ENCODE results near the gene P2RY1. TPM values are rescaled to one million over a fixed set of nuclear protein-coding genes. Genes with fewer than 3 reads are reported as not detected.
"Not testable (repeated sequence)": the region's sequence is repeated elsewhere in the genome, so short reads cannot be mapped to it uniquely, and the experiment has no call there.

The P2RY1 gene
- total and polyA plus RNA-seq, 5 donors: 1.1 to 7.6 (median 4.1) TPM

DNA sequence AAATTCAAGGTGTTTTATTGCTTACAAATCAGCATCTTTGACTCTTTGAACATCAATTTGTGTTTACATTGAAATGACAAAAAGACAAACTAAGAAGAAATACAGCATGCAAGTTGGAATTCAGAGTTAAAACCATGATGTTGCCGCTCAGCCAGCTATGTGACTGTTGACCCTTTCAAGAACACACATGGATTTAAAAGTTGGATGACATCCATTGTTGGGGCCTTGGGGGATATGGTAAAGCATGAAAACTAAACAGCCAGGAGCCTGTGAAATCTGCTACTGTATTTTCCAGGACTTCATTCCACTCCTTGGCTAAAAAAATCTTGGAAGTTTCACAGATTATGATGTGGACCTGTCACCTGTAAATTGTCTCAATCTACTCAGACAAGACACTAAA, 4.6 kb downstream of the P2RY1 start:
- DNase-seq (no peak), ATAC-seq (no peak)
- intact Hi-C loops (cut with DNase I): no loop called here
- 52% methylated on average over 1 of the region's 1 CpG for WGBS
- H3K4me3 ChIP-seq (ENCODE audit: low read length): no peak overlapping the region
- no peaks in the 10 kb centered on the region for H3K9me3 ChIP-seq (ENCODE audit: control insufficient read depth, low read length)
- no peaks in the 10 kb centered on the region for H3K4me1 ChIP-seq (ENCODE audit: control insufficient read depth, insufficient read depth, low read length)
- no peak overlapping the region for H3K27ac ChIP-seq (ENCODE audit: low read length)
- no peaks in the 10 kb centered on the region for H3K27me3 ChIP-seq (ENCODE audit: control insufficient read depth, insufficient read depth)

GRCh38 chr3:152841131-152841530, 6.2 kb downstream of the P2RY1 start:
- intact Hi-C loops (cut with DNase I): no loop called here
- no peak overlapping the region for H3K4me3 ChIP-seq (ENCODE audit: low read length)
- H3K27ac ChIP-seq (ENCODE audit: low read length): no peak overlapping the region
- no peaks in the 10 kb centered on the region for H3K9me3 ChIP-seq (ENCODE audit: control insufficient read depth, low read length)
- ATAC-seq (peak; percentile 37 to 66), DNase-seq (no peak)
- 32% methylated on average over 1 of the region's 1 CpG for WGBS
- no peaks in the 10 kb centered on the region for H3K27me3 ChIP-seq (ENCODE audit: control insufficient read depth, insufficient read depth)
- no peaks in the 10 kb centered on the region for H3K4me1 ChIP-seq (ENCODE audit: control insufficient read depth, insufficient read depth, low read length)

GRCh38 chr3:152842413-152842812, 7.5 kb downstream of the P2RY1 start:
- Histone ChIP-seq H3K4me1 (ENCODE audit: control insufficient read depth, insufficient read depth, low read length) (no peaks in the 10 kb centered on the region), H3K27ac (ENCODE audit: low read length) (no peak overlapping the region), H3K9me3 (ENCODE audit: control insufficient read depth, low read length) (no peaks in the 10 kb centered on the region), H3K4me3 (ENCODE audit: low read length) (no peak overlapping the region), H3K27me3 (ENCODE audit: control insufficient read depth, insufficient read depth) (no peaks in the 10 kb centered on the region)
- DNase-seq (no peak), ATAC-seq (no peak)
- intact Hi-C loops (cut with DNase I): no loop called here

- H3K27me3 ChIP-seq (ENCODE audit: control insufficient read depth, insufficient read depth): no peaks in the 10 kb centered on the region
- no peak overlapping the region for H3K27ac ChIP-seq (ENCODE audit: low read length)
- ATAC-seq: no peak
- no peak overlapping the region for H3K4me3 ChIP-seq (ENCODE audit: low read length)
- no peaks in the 10 kb centered on the region for H3K9me3 ChIP-seq (ENCODE audit: control insufficient read depth, low read length)
- H3K4me1 ChIP-seq (ENCODE audit: control insufficient read depth, insufficient read depth, low read length): no peaks in the 10 kb centered on the region
- intact Hi-C loops (cut with DNase I): no loop called here
- DNase-seq: no peak
These were observed 9.0 kb downstream of the P2RY1 start for GRCh38 chr3:152843955-152844354.

DNA sequence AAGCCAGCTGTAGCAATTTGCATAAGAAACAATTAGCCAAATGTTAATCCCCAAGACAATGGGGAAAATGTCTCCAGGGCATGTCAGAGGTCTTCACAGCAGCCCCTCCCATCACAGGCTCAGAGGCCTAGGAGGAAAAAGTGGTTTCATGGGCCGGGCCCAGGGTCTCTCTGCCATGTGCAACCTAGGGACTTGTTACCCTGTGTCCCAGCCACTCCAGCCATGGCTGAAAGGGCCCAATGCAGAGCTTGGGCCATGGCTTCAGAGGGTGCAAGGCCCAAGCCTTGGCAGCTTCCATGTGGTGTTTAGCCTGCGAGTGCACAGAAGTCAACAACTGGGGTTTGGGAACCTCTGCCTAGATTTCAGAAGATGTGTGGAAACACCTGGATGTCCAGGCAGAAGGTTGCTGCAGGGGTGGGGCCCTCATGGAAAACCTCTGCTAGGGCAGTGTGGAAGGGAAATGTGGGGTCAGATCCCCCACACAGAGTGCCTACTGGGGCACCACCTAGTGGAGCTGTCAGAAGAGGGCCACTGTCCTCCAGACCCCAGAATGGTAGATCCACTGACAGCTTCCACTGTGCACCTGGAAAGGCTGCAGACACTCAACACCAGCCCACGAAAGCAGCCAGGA, 11.8 kb downstream of the P2RY1 start:
- H3K4me1 ChIP-seq (ENCODE audit: control insufficient read depth, insufficient read depth, low read length); DNase-seq; H3K4me3 ChIP-seq (ENCODE audit: low read length); H3K9me3 ChIP-seq (ENCODE audit: control insufficient read depth, low read length); intact Hi-C loops (cut with DNase I); H3K27ac ChIP-seq (ENCODE audit: low read length); H3K27me3 ChIP-seq (ENCODE audit: control insufficient read depth, insufficient read depth); ATAC-seq: not testable (repeated sequence)
- WGBS: 93% methylated on average over 3 of the region's 3 CpGs

DNA sequence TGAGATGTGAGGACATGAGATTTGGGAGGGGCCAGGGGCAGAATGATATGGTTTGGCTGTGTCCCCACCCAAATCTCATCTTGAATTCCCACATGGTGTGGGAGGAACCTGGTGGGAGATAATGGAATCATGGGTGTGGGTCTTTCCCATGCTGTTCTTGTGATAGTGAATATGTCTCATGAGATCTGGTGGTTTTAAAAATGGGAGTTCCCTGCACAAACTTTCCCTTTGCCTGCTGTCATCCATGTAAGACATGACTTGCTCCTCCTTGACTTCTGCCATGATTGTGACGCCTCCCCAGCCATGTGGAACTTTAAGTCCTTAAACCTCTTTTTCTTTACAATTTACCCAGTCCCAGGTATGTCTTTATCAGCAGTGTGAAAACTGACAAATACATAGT, 12.7 kb downstream of the P2RY1 start:
- H3K4me1 ChIP-seq (ENCODE audit: control insufficient read depth, insufficient read depth, low read length); DNase-seq; H3K27me3 ChIP-seq (ENCODE audit: control insufficient read depth, insufficient read depth); H3K9me3 ChIP-seq (ENCODE audit: control insufficient read depth, low read length); H3K4me3 ChIP-seq (ENCODE audit: low read length); H3K27ac ChIP-seq (ENCODE audit: low read length); ATAC-seq; intact Hi-C loops (cut with DNase I): not testable (repeated sequence)
- 98% methylated on average over 1 of the region's 1 CpG for WGBS

DNA sequence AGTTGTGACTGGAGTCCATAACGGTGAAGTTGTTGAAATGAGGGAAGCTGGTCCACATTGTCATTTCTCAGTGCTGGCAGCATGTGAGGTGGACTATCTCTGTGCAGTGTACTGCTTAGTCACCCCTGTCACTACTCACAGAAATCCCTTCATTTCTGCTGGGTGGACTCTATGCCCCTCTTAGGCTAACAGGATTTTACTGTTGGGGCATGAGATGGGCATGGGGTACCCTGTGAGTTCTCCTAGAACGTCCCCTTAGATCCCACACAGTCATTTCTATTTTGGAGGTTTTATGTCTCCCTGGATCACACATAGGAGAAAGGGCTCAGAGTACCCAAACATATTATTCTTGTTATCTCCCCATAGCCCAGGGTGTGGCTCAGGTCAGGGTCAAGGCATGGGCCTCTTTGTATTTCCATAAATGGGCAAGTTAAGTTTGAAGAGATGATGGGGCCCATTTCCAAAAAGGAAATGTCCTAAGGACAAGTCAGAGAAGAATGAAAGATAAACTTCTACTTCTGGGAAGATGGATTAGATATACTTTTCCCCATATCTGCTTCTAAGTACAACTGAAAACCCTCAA, 15.2 kb downstream of the P2RY1 start:
- WGBS: 92% methylated on average over 2 of the region's 2 CpGs
- Histone ChIP-seq H3K9me3 (ENCODE audit: control insufficient read depth, low read length) (no peaks in the 10 kb centered on the region), H3K27ac (ENCODE audit: low read length) (no peak overlapping the region), H3K4me1 (ENCODE audit: control insufficient read depth, insufficient read depth, low read length) (no peaks in the 10 kb centered on the region), H3K4me3 (ENCODE audit: low read length) (no peak overlapping the region), H3K27me3 (ENCODE audit: control insufficient read depth, insufficient read depth) (no peaks in the 10 kb centered on the region)
- DNase-seq (no peak), ATAC-seq (peak in 1 of 2 donors; percentile 34)
- intact Hi-C loops (cut with DNase I): no loop called here

DNA sequence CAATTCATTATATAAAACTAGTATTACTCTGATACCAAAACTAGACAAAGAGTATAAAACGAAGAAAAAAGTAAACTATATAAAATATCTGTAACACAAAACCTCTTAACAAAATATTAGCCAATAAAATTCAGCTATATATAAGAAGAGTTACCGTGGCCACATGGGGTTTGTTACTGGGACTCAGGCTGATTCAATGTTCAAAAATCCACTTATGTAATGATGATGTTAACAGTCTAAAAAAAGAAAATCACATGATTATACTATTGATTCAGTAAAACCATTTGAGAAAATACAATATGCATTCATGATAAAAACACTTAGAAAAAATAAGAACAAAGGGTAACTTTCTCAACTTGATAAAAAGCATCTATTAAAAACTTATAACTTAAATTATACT, 18.3 kb downstream of the P2RY1 start:
- 72% methylated on average over 2 of the region's 2 CpGs for WGBS
- H3K9me3 ChIP-seq (ENCODE audit: control insufficient read depth, low read length): no peaks in the 10 kb centered on the region
- no peak overlapping the region for H3K27ac ChIP-seq (ENCODE audit: low read length)
- H3K27me3 ChIP-seq (ENCODE audit: control insufficient read depth, insufficient read depth): no peaks in the 10 kb centered on the region
- no peak overlapping the region for H3K4me3 ChIP-seq (ENCODE audit: low read length)
- peaks cover 4% of the 10 kb centered on the region for H3K4me1 ChIP-seq (ENCODE audit: control insufficient read depth, insufficient read depth, low read length)
- DNase-seq (no peak), ATAC-seq (no peak)
- intact Hi-C loops (cut with DNase I): no loop called here

DNA sequence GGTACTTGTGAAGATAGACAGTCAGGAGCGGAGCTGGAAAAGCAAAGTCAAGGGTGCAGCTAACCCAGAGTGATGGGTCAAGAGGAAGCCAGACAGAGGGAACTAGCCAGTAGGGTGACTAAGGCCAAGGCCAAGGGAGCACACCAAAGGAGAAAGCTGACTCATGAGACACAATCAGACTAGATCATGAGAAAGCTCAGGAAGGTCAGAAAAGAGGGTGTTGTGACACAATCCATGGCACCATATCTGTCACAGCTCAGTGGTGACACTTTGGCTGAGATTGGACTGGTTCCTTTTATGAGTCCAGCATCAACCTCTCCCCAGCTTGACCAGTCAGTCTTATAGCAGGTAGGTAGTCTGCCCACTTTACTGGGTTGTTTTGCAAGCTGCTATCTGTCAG, 22.2 kb downstream of the P2RY1 start:
- intact Hi-C loops (cut with DNase I): no loop called here
- peaks cover 4% of the 10 kb centered on the region for H3K4me1 ChIP-seq (ENCODE audit: control insufficient read depth, insufficient read depth, low read length)
- no peak overlapping the region for H3K27ac ChIP-seq (ENCODE audit: low read length)
- no peak for DNase-seq
- ATAC-seq: peak; percentile 70 to 72
- no peaks in the 10 kb centered on the region for H3K9me3 ChIP-seq (ENCODE audit: control insufficient read depth, low read length)
- 92% methylated on average over 1 of the region's 1 CpG for WGBS
- H3K27me3 ChIP-seq (ENCODE audit: control insufficient read depth, insufficient read depth): no peaks in the 10 kb centered on the region
- no peak overlapping the region for H3K4me3 ChIP-seq (ENCODE audit: low read length)

- DNase-seq (no peak), ATAC-seq (peak; percentile 78 to 88)
- Histone ChIP-seq H3K27ac (ENCODE audit: low read length) (peak overlapping the region; percentile 35), H3K4me1 (ENCODE audit: control insufficient read depth, insufficient read depth, low read length) (peaks cover 4% of the 10 kb centered on the region), H3K4me3 (ENCODE audit: low read length) (no peak overlapping the region), H3K9me3 (ENCODE audit: control insufficient read depth, low read length) (no peaks in the 10 kb centered on the region), H3K27me3 (ENCODE audit: control insufficient read depth, insufficient read depth) (no peaks in the 10 kb centered on the region)
- intact Hi-C loops (cut with DNase I): no loop called here
- 68% methylated on average over 4 of the region's 4 CpGs for WGBS
These were observed 23.4 kb downstream of the P2RY1 start for GRCh38 chr3:152858170-152858800.

DNA sequence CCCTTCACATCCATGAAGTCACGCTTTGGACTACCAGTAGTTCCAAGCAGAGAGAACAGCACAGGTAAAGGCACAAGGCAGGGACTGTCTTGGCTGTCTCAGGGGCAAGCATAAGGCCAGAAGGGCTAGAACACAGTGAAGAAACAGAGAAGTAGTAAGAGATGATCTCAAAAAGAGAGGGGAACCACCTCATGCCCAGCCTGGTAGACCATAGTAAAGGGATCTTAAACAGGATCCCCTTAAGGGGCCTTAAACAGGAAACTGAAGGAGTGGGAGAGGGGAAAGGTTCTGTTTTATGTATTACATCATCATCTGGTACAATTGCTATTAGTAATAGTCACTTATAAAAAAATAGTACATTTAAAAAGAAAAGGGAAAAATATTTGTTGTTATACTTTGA, 25.8 kb downstream of the P2RY1 start:
- DNase-seq: no peak
- intact Hi-C loops (cut with DNase I): no loop called here
- H3K4me3 ChIP-seq (ENCODE audit: low read length): no peak overlapping the region
- 100% methylated on average over 1 of the region's 1 CpG for WGBS
- no peak overlapping the region for H3K27ac ChIP-seq (ENCODE audit: low read length)
- no peaks in the 10 kb centered on the region for H3K27me3 ChIP-seq (ENCODE audit: control insufficient read depth, insufficient read depth)
- no peak for ATAC-seq
- H3K9me3 ChIP-seq (ENCODE audit: control insufficient read depth, low read length): no peaks in the 10 kb centered on the region
- H3K4me1 ChIP-seq (ENCODE audit: control insufficient read depth, insufficient read depth, low read length): peaks cover 4% of the 10 kb centered on the region

Measured in right cardiac atrium (tissue), 5 donors.